GM10266 (cell line): ENCODE measurements around the gene CAT.

Experiments
- DNase-seq: peaks from one replicate; pipeline ENCODE4 v3.0.0; 2012; ENCODE audit errors: extremely low spot score
- TF ChIP-seq, protein P1 (sequence below): IDR thresholded peaks from 2 replicates; pipeline ENCODE4 v1.5.1; 2012; ENCODE audit warnings: mild to moderate bottlenecking, low read depth; ENCODE audit not compliant: control insufficient read depth, insufficient read depth; ENCODE audit errors: missing control alignments

The CAT gene

GRCh38 chr11:34447044-34447443 is 8.3 kb downstream of the CAT start:
- no peak for DNase-seq
- TF ChIP-seq, protein P1, sequence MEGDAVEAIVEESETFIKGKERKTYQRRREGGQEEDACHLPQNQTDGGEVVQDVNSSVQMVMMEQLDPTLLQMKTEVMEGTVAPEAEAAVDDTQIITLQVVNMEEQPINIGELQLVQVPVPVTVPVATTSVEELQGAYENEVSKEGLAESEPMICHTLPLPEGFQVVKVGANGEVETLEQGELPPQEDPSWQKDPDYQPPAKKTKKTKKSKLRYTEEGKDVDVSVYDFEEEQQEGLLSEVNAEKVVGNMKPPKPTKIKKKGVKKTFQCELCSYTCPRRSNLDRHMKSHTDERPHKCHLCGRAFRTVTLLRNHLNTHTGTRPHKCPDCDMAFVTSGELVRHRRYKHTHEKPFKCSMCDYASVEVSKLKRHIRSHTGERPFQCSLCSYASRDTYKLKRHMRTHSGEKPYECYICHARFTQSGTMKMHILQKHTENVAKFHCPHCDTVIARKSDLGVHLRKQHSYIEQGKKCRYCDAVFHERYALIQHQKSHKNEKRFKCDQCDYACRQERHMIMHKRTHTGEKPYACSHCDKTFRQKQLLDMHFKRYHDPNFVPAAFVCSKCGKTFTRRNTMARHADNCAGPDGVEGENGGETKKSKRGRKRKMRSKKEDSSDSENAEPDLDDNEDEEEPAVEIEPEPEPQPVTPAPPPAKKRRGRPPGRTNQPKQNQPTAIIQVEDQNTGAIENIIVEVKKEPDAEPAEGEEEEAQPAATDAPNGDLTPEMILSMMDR = no peak

- TF ChIP-seq, protein P1 = no peak
- DNase-seq = no peak
Measured at GRCh38 chr11:34448223-34448994, 9.7 kb downstream of the CAT start.

GRCh38 chr11:34449013-34449412 is 10.3 kb downstream of the CAT start:
- no peak for DNase-seq
- TF ChIP-seq, protein P1 = no peak

DNA sequence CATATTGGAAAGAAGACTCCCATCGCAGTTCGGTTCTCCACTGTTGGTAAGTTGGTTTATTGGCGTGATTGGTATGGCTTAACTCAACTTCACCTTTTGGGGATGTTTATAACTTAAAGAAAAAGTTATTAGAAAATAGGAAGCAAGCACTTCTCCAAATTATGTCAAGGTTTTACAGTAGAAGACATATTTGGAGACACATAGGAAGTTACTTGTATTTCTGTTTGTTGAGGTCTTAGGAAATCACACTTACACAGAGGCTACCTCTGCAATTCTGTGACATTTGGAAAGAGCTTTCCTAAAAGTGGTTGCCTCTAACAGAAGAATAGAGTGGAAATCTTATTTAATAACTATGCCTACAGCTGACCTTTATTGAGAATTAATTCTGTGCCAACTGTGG is 12.3 kb downstream of the CAT start:
- TF ChIP-seq, protein P1 = no peak
- DNase-seq = no peak

- no peak for DNase-seq
- TF ChIP-seq, protein P1 = no peak
Measured at GRCh38 chr11:34454308-34455032, 15.7 kb downstream of the CAT start.

GRCh38 chr11:34457607-34458006 is 18.9 kb downstream of the CAT start:
- no peak for DNase-seq
- TF ChIP-seq, protein P1 = no peak

- no peak for DNase-seq
- TF ChIP-seq, protein P1 = no peak
Measured at GRCh38 chr11:34458525-34458924, 19.8 kb downstream of the CAT start.
